ENCODE measurements around the gene MEOX1.

GRCh38 chr17:43660816-43661493 is 767 bp downstream of the MEOX1 start:
- TF ChIP-seq RAD21 (IDR thresholded peaks at IDR 0.05; ENCODE audit: low read depth): peak; percentile 21; the same call in 1 of the 2 replicates
- peak; percentile 63 for TF ChIP-seq FOXM1 (IDR thresholded peaks at IDR 0.05; ENCODE audit: borderline replicate concordance, low read depth)
- peak; percentile 45; the same call in 1 of the 2 replicates for TF ChIP-seq TEAD4 (IDR thresholded peaks at IDR 0.05)
- no peak for TF ChIP-seq CREB1 (IDR thresholded peaks at IDR 0.05; ENCODE audit: low read depth)
- TF ChIP-seq TCF12 (IDR thresholded peaks at IDR 0.05; ENCODE audit: low read depth): peak; percentile 88
